HG03280 (cell line): ENCODE measurements around the gene ARHGAP8.
"Not testable (repeated sequence)": the region's sequence is repeated elsewhere in the genome, so short reads cannot be mapped to it uniquely, and the experiment has no call there.

ENCODE experiments used
- ATAC-seq: cut with Tn5 transposase; IDR thresholded peaks from one replicate; pipeline ENCODE4 v1.9.1; 2021; ENCODE audit warnings: mild to moderate bottlenecking, moderate library complexity; ENCODE audit not compliant: unreplicated experiment

The ARHGAP8 gene

DNA sequence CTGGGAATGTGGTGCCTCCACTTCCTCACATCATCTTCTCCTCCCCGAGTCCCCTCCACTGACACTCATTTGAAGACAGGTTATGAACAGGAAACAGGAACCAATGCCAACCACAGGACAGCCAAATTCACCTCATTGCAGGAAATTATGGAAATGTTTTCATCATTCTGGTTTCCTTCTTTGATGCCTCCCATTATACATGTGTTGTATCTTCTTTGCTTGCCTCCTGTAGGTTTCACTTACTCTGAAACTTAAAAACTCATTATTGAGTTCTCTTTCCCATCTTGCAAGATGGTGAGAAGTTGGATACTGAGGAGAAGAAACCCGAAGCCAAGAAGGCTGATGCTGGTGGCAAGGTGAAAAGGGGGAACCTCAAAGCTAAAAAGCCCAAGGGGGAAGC lies 148.9 kb downstream of the ARHGAP8 start:
- no peak for ATAC-seq

DNA sequence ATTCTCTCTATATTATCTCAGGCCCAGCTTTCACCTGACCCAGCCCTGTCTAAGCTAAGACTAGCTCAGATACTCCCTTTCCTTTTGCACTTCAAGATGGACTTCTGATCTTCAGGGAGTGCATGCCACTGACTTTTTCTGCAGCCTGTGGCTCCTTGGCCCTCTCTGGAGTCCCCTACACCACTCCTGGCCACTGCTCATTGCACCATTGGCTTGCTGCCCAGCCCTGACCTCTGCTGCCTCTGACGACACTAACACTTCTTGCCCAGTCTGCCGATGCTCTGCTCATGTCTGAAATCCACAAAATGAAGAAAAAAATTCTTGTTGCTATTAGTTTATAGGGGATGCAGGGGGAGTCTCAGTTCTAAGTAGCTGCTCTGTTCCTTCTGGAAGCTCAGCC lies 150.8 kb downstream of the ARHGAP8 start:
- ATAC-seq, result not testable (repeated sequence)

DNA sequence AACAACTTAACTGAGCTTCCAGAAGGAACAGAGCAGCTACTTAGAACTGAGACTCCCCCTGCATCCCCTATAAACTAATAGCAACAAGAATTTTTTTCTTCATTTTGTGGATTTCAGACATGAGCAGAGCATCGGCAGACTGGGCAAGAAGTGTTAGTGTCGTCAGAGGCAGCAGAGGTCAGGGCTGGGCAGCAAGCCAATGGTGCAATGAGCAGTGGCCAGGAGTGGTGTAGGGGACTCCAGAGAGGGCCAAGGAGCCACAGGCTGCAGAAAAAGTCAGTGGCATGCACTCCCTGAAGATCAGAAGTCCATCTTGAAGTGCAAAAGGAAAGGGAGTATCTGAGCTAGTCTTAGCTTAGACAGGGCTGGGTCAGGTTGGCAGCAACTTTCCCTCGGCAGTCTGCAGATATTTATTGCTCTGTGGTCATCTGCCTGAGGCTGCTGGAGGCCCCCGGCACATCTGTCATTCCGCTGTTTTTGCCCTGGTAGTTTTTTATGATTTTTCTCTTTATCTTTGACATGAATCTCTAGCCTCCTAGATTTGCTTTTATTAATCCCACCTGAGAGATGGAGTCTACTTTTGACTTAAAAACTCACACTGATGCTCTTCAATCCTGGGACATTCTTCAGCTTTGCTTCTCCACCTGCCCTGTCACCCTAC lies 152.2 kb downstream of the ARHGAP8 start:
- ATAC-seq, result not testable (repeated sequence)

DNA sequence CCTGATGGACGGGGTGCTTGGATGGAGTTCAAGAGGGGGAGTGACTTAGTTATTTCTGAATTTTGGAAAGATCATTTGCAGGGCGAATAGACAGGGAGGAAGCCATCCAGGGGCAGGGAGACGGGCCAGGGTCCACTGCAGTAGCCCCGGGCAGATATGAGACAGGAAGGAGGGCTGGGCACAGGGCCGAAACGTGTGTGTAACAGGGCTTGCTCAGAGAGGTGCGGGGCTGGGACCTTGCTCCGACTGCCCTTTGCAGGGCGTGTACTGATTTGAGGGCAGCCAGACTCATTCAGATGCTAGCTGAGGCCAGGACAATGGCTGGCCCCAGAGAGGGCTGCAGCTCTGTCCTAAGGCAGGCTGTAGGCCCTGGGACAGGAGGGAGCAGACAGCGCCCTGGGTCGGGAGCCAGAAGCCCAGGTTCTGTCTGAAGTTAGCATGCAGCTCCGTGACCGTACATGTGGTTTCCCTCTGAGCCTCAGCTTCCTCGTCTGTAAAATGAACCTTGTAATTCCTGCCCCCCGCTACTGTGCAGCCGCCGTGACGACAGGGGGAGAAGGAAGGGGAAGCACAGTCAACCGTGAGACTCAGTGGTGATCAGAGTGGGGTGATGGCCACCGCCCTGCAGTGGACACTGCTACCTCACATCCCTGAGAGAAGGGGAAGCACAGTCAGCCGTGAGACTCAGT lies 154.0 kb downstream of the ARHGAP8 start:
- no peak for ATAC-seq

DNA sequence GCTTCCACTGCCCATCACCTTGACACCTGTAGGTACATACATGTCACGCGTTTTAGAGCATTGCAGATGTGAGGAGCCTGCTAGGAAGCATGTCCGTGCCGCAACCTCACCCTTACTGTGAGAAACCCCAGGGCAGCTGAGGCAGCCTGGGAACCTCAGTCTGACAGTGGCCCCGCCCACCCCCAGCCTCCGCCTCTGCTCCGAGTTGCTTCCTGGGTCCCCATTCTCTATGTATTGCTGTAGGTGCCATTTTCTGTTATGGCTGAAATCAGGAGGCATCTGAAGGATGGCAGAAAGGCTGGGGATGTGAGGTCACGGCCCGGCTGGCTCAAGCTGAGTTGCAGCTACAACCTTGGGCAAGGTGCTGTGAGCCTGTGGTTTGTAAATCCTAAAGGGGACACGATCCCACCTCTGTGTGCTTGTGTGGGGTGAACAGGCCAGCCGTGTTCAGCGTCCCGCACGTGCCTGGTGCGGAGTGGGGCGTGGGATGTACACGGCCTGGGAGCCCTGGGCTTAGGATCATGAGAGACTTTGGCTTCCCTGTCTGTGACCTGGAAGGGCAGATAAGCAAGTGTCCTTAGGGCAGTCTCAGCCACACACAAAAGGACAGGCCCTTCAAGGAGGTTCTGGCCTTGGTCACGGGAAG lies 154.7 kb downstream of the ARHGAP8 start:
- ATAC-seq, result no peak

DNA sequence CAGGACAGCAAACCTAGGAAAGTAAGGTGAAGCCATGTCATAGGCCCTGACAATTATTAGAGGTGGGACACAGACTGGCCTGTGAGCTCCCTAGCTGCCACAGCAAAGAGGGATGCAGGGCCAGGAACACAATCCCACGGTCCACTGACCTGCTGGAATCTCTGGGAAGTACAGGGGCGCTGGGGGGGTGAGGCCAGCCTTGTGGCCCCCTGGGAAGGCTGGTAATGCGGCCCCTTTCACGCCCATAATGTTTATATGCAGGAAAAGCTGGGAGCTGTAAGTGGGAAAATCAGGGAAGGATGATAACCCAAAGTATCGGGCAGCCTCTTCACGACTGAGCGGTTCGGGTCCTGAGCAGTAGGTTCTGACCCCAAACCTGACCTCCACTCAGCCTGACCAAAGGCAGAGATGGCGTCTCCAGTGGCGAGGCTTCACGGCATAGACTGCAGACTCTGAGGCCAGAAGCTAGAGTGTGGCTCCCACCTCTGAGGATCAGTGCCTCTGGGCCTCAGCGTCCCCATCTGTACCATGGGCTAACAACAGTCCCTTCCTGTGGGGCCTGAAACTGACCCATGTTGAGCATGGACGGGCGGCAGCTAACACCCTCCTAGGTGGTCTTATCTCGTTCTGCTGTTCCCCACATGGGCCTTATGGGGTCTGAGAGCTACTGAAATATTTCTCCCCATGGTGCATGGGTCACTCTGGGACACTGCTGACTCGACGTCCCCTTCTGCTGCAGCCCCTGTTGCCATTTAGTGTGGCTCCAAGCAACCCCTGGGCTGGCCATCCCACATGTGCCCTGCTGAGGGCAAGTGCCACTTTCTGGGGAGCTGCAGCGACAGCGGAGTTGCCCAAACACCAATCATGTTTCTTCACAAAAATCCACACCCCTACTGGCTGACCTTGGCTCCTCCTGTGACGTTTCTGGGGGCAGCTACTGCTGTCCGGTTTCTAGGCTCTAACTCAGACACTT lies 155.7 kb downstream of the ARHGAP8 start:
- no peak for ATAC-seq

DNA sequence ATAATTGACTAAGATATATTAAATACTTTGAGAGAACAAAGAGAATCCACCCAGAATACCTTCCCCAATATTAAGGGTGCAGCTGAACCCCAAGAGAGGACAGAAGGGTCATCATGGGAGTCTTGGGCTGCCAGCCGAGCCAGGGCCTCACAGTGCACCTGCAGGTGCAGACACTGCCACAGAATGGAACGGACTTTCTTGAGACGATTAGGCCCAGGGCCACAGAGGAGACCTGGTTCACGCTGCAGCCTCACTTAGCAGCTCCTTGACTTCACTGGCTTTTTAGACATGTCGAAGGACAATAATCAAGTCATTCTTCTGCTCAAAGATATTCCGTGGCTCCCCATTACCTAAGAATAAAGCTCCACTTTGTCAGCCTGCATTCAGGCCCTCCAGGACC lies 156.9 kb downstream of the ARHGAP8 start:
- no peak for ATAC-seq
